ENCODE measurements around the gene DNAJB4.

GRCh38 chr1:78005448-78005722, 646 bp downstream of the DNAJB4 start:
- no peak for TF ChIP-seq CTCF (IDR thresholded peaks at IDR 0.05)
- TF ChIP-seq POLR2A (IDR thresholded peaks at IDR 0.05) = no peak
